HG02938 (cell line): ENCODE measurements around the gene VWA2.

Experiments used
- ATAC-seq: cut with Tn5 transposase; IDR thresholded peaks from one replicate; pipeline ENCODE4 v1.9.1; 2021; ENCODE audit warnings: mild to moderate bottlenecking, moderate library complexity; ENCODE audit not compliant: unreplicated experiment

Gene VWA2

GRCh38 chr10:114337510-114338462, 98.7 kb downstream of the VWA2 start:
- no peak for ATAC-seq

- ATAC-seq = no peak
Observed at GRCh38 chr10:114340816-114341215, 101.8 kb downstream of the VWA2 start.
